GM12891 (cell line): ENCODE measurements around the gene SPIRE2.

ENCODE experiments used
- POLR2A ChIP-seq: IDR thresholded peaks from 2 replicates; pipeline ENCODE4 v1.6.1; 2011; ENCODE audit warnings: low read depth, low read length, control low read depth
- POLR2AphosphoS5 ChIP-seq: IDR thresholded peaks from 2 replicates; pipeline ENCODE4 v1.6.1; 2011; ENCODE audit warnings: low read depth, low read length, control low read depth
- SPI1 ChIP-seq: IDR thresholded peaks from 2 replicates; pipeline ENCODE4 v1.6.1; 2011; ENCODE audit warnings: low read depth, low read length, control low read depth

- TF ChIP-seq POLR2AphosphoS5 (no peak), POLR2A (no peak), SPI1 (no peak)
These were observed 5.8 kb upstream of the SPIRE2 start for GRCh38 chr16:89822188-89823086.
